Bronchial smooth muscle cell (primary cell): ENCODE data around the gene TNF. TPM values are rescaled to one million over a fixed set of nuclear protein-coding genes. Genes with fewer than 3 reads are reported as not detected.

ENCODE experiments used
- total RNA-seq: library from RNA; depleted of rRNA; stranded (reverse); fragments of >200 nt; gene quantifications from 2 replicates; pipeline ENCODE4 v1.2.1, GENCODE V29; 2014

The TNF gene
- not detected in 2 replicates for total RNA-seq

DNA sequence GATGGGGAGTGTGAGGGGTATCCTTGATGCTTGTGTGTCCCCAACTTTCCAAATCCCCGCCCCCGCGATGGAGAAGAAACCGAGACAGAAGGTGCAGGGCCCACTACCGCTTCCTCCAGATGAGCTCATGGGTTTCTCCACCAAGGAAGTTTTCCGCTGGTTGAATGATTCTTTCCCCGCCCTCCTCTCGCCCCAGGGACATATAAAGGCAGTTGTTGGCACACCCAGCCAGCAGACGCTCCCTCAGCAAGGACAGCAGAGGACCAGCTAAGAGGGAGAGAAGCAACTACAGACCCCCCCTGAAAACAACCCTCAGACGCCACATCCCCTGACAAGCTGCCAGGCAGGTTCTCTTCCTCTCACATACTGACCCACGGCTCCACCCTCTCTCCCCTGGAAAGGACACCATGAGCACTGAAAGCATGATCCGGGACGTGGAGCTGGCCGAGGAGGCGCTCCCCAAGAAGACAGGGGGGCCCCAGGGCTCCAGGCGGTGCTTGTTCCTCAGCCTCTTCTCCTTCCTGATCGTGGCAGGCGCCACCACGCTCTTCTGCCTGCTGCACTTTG lies at the start of gene TNF:
TSS of gene TNF (plus strand) at position 231 of the 567 bp plus-strand sequence. CDS start at position 408, 177 bp downstream.

GRCh38 chr6:31528821-31529328 lies 46.5 kb upstream of the TNF start, which contains the start of gene MCCD1:
TSS of gene MCCD1 (plus strand) at chr6:31528962. CDS start at chr6:31529015, 53 bp downstream.

DNA sequence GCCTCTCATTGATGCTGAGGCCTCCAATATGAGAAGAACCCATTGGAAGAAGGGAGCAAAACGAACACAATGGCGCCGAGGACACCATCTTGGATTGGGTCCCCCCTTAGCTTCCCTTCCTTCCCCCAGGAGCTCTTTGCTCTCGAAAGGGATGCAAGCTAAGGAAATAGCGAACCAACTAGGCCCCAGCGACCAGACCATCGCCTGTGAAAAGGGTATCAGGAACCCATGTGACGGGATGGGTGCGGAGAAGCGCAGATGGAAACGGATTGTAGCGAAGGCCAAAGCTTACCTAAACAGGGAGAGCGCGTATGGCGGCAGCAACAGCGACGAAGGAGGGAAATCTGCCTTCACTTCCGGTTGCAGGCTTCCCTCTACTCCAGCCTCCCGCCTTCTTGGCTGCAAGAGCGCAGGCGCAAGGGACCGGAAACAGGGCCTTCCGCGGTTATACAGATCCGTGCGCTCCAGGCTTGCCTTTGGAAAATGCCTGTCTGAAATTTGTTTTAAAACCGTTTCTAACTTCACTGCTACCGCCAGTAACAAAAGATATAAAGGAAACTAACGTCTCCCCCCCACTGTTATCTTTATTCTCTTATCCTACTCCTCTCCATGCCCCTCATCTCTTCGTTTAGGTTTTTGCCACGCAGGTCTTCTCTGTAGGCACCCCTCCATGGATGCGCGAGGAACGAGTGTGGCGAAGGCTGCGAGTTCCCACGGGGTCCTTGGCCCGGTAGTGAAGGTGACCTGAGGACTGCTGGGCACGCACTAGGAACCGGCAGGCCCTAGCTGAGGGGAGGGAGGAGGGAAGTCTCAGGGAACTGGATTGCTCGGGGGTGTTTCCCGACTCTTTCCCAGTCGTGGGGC lies 33.5 kb upstream of the TNF start, which contains the start of gene DDX39B:
TSS of gene DDX39B (minus strand) at position 346 of the 864 bp plus-strand sequence. CDS start 1,471 bp downstream, outside the sequence.

GRCh38 chr6:31546339-31546957 lies 28.9 kb upstream of the TNF start, which contains the start of gene ATP6V1G2:
TSS of gene ATP6V1G2 (minus strand) at chr6:31546608. CDS start at chr6:31546559, 49 bp downstream.

GRCh38 chr6:31546958-31547726 lies 28.2 kb upstream of the TNF start, which contains the start of gene NFKBIL1:
TSS of gene NFKBIL1 (plus strand) at chr6:31547608. CDS start at chr6:31547695, 87 bp downstream.

GRCh38 chr6:31572041-31572911 lies 3.1 kb upstream of the TNF start, which contains the start of gene LTA:
TSS of gene LTA (plus strand) at chr6:31572289. CDS start at chr6:31572743, 454 bp downstream.

GRCh38 chr6:31582230-31582643 lies 6.9 kb downstream of the TNF start, which contains the start of gene LTB:
TSS of gene LTB (minus strand) at chr6:31582424. CDS start at chr6:31582417, 7 bp downstream.

GRCh38 chr6:31586008-31586407 lies 10.6 kb downstream of the TNF start, which contains the start of gene LST1:
TSS of gene LST1 (plus strand) at chr6:31586277. CDS start at chr6:31587300, 1,023 bp downstream.

GRCh38 chr6:31614684-31615578 lies 39.6 kb downstream of the TNF start, which contains the start of gene AIF1:
TSS of gene AIF1 (plus strand) at chr6:31615234. CDS start at chr6:31615330, 96 bp downstream.

DNA sequence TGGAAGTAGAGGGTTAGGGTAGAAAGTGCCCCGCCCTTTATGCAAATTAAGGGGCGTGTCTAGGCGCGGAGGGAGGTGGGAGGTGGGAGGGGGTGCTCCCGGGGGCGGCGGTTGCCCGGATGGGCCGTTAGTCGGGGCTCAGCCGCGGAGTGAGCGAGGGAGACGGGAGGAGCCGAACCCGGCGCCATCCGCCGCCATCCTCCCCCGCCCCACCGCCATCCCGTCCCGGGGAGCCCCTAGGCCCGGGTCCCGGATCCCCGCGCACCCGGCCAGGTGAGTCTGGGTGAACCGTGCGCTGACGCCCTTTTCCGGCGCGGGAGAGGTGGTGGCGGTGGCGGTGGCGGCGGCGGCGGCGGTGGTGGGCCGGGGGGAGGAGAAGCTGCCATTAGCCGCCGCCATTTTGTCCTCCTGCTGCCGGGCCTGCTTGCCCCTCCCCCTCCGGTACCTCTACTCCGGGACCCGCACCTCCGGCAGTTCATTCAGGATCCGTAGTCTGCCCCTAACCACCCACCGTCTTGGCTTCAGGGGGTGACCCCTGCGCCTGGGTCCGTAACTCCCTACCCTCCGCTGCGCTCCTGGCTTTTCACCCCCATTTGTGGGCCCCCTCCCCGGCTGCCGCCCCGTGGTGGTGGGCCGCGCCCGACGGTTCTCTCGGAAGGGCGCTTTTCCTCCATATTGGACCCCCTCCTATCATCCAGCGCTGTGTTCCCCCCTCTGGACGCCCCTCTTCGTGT lies 45.4 kb downstream of the TNF start, which contains the start of gene PRRC2A:
TSS of gene PRRC2A (plus strand) at position 130 of the 734 bp plus-strand sequence. CDS start 2,075 bp downstream, outside the sequence.

Other genes starting within 250 kb of the TNF start
- gene HLA-B, start 218.4 kb upstream of the TNF start, total RNA-seq, result 124 and 192 TPM in 2 replicates
- gene MICA, start 172.0 kb upstream of the TNF start, total RNA-seq, result 46.5 and 68.6 TPM in 2 replicates
- gene MICB, start 77.4 kb upstream of the TNF start, total RNA-seq, result 3.1 and 6.1 TPM in 2 replicates
- gene MCCD1, start 46.6 kb upstream of the TNF start, total RNA-seq, result not detected in 2 replicates
- 324 and 339 TPM in 2 replicates for gene DDX39B, start 33.6 kb upstream of the TNF start, total RNA-seq
- gene ATP6V1G2, start 29.0 kb upstream of the TNF start, total RNA-seq, result 8.9 and 10.4 TPM in 2 replicates
- 32.9 and 39.4 TPM in 2 replicates for gene NFKBIL1, start 28.0 kb upstream of the TNF start, total RNA-seq
- gene LTA, start 3.3 kb upstream of the TNF start, total RNA-seq, result not detected in 2 replicates
- not detected in 2 replicates for gene LTB, start 6.9 kb downstream of the TNF start, total RNA-seq
- gene LST1, start 10.7 kb downstream of the TNF start, total RNA-seq, result 0.09 and 0.32 TPM in 2 replicates
- not detected in 2 replicates for gene NCR3, start 17.4 kb downstream of the TNF start, total RNA-seq
- not detected in 2 replicates for gene AIF1, start 39.7 kb downstream of the TNF start, total RNA-seq
- 18.4 and 18.6 TPM in 2 replicates for gene PRRC2A, start 45.1 kb downstream of the TNF start, total RNA-seq
- 81.1 and 90.6 TPM in 2 replicates for gene BAG6, start 77.1 kb downstream of the TNF start, total RNA-seq
- 1.6 and 1.8 TPM in 2 replicates for gene APOM, start 80.3 kb downstream of the TNF start, total RNA-seq
- 16.9 and 19.9 TPM in 2 replicates for gene C6orf47, start 85.2 kb downstream of the TNF start, total RNA-seq
- gene GPANK1, start 89.4 kb downstream of the TNF start, total RNA-seq, result 12.2 and 14.3 TPM in 2 replicates
- 70.2 and 83.9 TPM in 2 replicates for gene CSNK2B, start 90.5 kb downstream of the TNF start, total RNA-seq
- gene LY6G5B, start 94.4 kb downstream of the TNF start, total RNA-seq, result 2.2 and 4.0 TPM in 2 replicates
- gene LY6G5C, start 105.5 kb downstream of the TNF start, total RNA-seq, result 0.09 and 0.63 TPM in 2 replicates
- gene ABHD16A, start 127.8 kb downstream of the TNF start, total RNA-seq, result 54.5 and 96.4 TPM in 2 replicates
- not detected in 2 replicates for gene LY6G6F, start 131.3 kb downstream of the TNF start, total RNA-seq
- 0.47 TPM in 1 of 2 replicates, not detected in the other for gene LY6G6D, start 139.8 kb downstream of the TNF start, total RNA-seq
- not detected in 2 replicates for gene LY6G6C, start 146.2 kb downstream of the TNF start, total RNA-seq
- not detected in 2 replicates for gene MPIG6B, start 147.8 kb downstream of the TNF start, total RNA-seq
- 152 and 207 TPM in 2 replicates for gene DDAH2, start 153.7 kb downstream of the TNF start, total RNA-seq
- gene CLIC1, start 161.0 kb downstream of the TNF start, total RNA-seq, result 521 and 664 TPM in 2 replicates
- 2.7 and 3.6 TPM in 2 replicates for gene MSH5, start 164.4 kb downstream of the TNF start, total RNA-seq
- gene SAPCD1, start 187.1 kb downstream of the TNF start, total RNA-seq, result 0.26 and 1.3 TPM in 2 replicates
- 0.79 and 0.86 TPM in 2 replicates for gene VWA7, start 201.8 kb downstream of the TNF start, total RNA-seq
- gene VARS1, start 220.2 kb downstream of the TNF start, total RNA-seq, result 28.1 and 36.1 TPM in 2 replicates
- gene LSM2, start 231.4 kb downstream of the TNF start, total RNA-seq, result 17.8 and 19.1 TPM in 2 replicates
- 1.7 and 2.3 TPM in 2 replicates for gene HSPA1L, start 239.7 kb downstream of the TNF start, total RNA-seq
- gene HSPA1A, start 240.0 kb downstream of the TNF start, total RNA-seq, result 92.2 and 182 TPM in 2 replicates